Measurements from ENCODE around the gene PRKCQ.

Gene PRKCQ

GRCh38 chr10:6464862-6465430, 115.1 kb downstream of the PRKCQ start:
- DNase-seq (ENCODE audit: low read depth) = no peak
- TF ChIP-seq CTCF (conservative IDR thresholded peaks at IDR 0.05; ENCODE audit: low read length) = no peak
- no peak overlapping the region for H3K4me3 ChIP-seq (ENCODE audit: low read length)

GRCh38 chr10:6463366-6463765, 116.7 kb downstream of the PRKCQ start:
- TF ChIP-seq CTCF (conservative IDR thresholded peaks at IDR 0.05; ENCODE audit: low read length) = no peak
- DNase-seq (ENCODE audit: low read depth) = no peak
- no peak overlapping the region for H3K4me3 ChIP-seq (ENCODE audit: low read length)

GRCh38 chr10:6461961-6462360, 118.1 kb downstream of the PRKCQ start:
- H3K4me3 ChIP-seq (ENCODE audit: low read length) = no peak overlapping the region

GRCh38 chr10:6460861-6461409, 119.1 kb downstream of the PRKCQ start:
- TF ChIP-seq CTCF (conservative IDR thresholded peaks at IDR 0.05; ENCODE audit: low read length) = no peak
- no peak overlapping the region for H3K4me3 ChIP-seq (ENCODE audit: low read length)
- no peak for DNase-seq (ENCODE audit: low read depth)

More at GRCh38 chr10:6461961-6462360, 118.1 kb downstream of the PRKCQ start:
- TF ChIP-seq CTCF (conservative IDR thresholded peaks at IDR 0.05; ENCODE audit: low read length) = no peak
- DNase-seq (ENCODE audit: low read depth) = no peak

- H3K4me3 ChIP-seq (ENCODE audit: low read length) = no peak overlapping the region
- DNase-seq (ENCODE audit: low read depth) = no peak
- TF ChIP-seq CTCF (conservative IDR thresholded peaks at IDR 0.05; ENCODE audit: low read length) = no peak
Observed at GRCh38 chr10:6458814-6459213, 121.3 kb downstream of the PRKCQ start.

GRCh38 chr10:6457376-6457775, 122.7 kb downstream of the PRKCQ start:
- no peak overlapping the region for H3K4me3 ChIP-seq (ENCODE audit: low read length)
- no peak for DNase-seq (ENCODE audit: low read depth)
- TF ChIP-seq CTCF (conservative IDR thresholded peaks at IDR 0.05; ENCODE audit: low read length) = no peak

GRCh38 chr10:6456067-6456466, 124.0 kb downstream of the PRKCQ start:
- no peak overlapping the region for H3K4me3 ChIP-seq (ENCODE audit: low read length)
- DNase-seq (ENCODE audit: low read depth) = no peak
- TF ChIP-seq CTCF (conservative IDR thresholded peaks at IDR 0.05; ENCODE audit: low read length) = no peak
